GM12892 (cell line): ENCODE measurements around the gene PAX5.
A peak's percentile ranks its signal among the peaks of the same experiment; 100 is the strongest.

Source experiments
- DNase-seq: peaks from one replicate; pipeline ENCODE4 v3.0.0; 2011; ENCODE audit not compliant: insufficient read length
- FAIRE-seq: peaks from 2 replicates; lab custom pipeline; 2011; peaks lifted over from hg19 to GRCh38; lab: Jason Lieb, UNC
- POLR2A ChIP-seq: IDR thresholded peaks from 2 replicates; pipeline ENCODE4 v1.6.1; 2011; ENCODE audit warnings: low read depth, low read length, control low read depth
- POLR2AphosphoS5 ChIP-seq: IDR thresholded peaks from 2 replicates; pipeline ENCODE4 v1.6.1; 2011; ENCODE audit warnings: low read depth, low read length, control low read depth
- TAF1 ChIP-seq: IDR thresholded peaks from 2 replicates; pipeline ENCODE4 v1.6.1; 2011; ENCODE audit warnings: low read depth, mild to moderate bottlenecking, control low read depth, low read length, borderline replicate concordance

PAX5 gene

DNA sequence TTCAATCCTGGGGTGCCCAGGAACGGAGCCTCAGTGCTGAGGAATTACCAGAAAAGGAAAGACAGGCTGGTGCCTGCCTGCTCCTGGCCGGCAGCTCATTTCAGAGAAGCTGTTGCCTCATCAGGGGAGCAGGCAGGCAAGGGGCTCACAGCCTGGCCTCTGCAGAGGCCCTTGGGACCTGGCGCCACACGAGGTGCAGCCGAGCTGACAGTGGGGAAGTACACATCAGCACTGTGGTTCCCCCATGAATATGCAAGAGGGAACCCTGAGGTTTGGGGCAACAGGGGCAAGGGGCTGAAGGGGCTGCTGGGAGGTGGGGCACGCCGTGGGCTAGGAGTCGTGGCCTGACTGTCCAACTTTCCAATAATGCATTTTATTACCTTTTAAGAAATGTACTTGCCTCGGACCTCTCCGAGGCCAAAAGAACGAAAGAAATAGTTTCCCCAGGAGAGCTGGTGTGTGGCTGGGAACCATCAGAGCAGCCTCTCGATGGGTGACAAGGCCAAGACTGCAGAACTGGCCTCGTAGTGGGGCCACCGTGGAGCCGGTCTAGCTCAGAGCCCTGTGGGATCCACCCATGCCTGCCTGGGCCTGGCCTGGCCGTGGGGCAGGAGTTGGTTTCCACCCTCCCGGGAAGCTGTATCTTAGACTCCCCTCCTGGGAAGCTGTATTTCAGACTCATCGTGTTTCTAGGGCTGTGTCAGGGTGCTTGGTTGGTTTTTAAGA is 198.6 kb downstream of the PAX5 start:
- DNase-seq (no peak), FAIRE-seq (peak; percentile 38)
- TF ChIP-seq POLR2AphosphoS5 (no peak), TAF1 (no peak), POLR2A (no peak; the same call in 1 of the 2 replicates)

DNA sequence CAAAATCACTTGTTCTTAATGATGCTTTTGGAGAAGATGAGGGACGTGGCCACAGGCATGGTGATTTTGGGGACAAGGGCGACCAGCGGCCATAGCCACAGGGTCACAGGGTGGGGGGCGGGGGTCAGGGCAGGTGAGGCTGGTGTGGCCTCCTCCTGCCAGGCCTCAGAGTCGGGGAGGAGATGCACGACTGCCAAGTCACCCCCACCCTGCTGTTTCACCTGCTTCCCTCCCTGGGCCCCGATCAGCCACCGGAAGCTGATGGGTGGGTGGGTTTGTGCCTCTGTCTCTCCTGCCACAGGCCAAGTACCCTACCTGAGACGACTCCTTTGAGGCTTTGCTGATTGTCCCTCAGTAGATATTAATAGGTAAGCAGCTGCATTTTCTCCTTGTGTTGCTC is 199.3 kb downstream of the PAX5 start:
- FAIRE-seq, result peak; percentile 58
- TF ChIP-seq POLR2AphosphoS5 (0 out of 2 replicates have a peak, but pooled peaks have one; percentile 43), POLR2A (no peak; the same call in 1 of the 2 replicates)
- DNase-seq, result no peak

DNA sequence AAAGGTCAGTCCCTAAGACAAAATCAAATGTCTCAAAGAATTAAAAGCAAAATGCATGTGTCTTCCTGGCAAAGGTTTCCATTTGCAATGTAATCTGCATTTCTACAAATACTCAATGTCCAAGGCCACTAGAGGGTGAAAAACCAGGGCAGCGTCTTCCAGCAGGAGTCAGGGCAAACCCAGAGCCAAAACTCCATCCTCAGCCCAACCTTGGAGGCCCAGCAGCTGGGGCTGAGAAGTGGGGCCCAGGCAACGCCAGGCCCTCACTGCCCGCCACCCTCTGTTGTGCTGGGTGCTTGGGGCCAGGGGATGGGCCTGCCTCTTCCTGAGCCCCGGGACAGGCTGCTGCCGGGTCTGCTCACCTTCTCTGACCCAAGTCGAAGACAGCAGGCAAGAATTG is 200.1 kb downstream of the PAX5 start:
- FAIRE-seq (no peak), DNase-seq (no peak)
- TF ChIP-seq TAF1, result no peak
- 0 out of 2 replicates have a peak, but pooled peaks have one; percentile 40 for TF ChIP-seq POLR2A

DNA sequence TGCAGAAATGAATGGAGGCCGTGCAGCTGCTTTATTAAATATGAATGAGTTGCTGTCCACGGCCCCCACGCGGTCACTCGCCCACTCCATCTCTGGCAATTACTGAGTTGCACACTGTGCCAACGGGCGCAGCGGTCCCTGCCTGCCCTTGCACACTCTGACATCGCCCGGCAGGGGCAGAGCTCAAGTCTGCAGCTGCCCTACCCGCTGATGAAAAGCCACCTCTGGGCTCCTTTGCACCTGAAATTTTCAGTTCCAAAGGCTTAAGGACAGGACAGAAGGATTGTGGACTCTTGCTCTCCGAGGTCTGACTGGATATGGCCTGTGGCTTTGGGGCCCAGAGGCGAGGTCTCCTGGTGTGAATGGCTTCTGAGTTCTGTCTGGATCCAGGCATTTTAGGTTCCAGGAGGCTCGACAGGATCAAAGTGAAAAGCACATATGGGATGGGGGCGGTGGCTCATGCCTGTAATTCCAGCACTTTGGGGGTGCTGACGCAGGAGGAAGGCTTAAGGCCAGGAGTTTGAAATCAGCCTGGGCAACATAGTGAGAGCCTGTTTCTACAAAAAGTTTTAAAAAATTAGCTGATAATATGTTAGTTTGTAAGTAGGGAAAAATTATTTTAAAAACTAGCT is 201.8 kb downstream of the PAX5 start:
- TF ChIP-seq POLR2A, result no peak
- FAIRE-seq (no peak), DNase-seq (no peak)

DNA sequence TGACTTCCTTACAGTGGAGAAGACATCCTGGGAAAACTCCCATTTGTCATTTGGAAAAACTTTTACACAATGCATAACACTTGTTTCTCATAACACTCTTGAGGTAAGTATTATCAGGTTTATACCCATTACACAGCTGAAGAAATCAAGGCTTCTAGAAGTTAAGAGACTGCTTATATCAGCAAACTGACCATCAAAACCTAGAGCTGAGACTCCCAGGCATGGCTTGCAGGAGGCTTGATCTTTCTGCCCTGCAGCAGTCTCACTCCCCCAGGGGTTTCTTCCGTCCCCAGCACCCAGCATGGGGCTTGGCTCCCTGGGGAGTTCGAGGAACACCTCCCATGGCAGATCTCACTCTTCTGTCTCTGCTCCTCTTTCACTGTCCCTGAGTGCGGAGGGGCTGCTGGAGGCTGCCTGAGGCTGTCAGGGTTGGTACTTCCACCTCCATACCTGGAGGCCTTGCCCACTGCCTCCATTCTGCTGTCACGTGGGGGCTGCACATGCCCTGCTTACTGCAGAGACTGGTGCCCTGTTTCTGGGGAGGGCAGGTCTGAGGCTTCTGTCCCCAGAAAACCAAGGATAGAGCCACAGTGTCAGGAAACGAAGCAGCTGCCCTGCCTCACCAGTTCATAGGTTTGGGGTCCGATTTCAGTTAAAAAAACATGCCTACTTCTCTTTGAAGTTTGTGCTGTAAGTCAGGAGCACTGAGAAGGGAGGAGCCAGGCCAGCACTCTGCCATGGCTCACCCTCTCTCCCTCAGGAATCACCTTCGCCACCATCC is 202.5 kb downstream of the PAX5 start:
- no peak for TF ChIP-seq TAF1
- no peak; the same call in 1 of the 2 replicates for TF ChIP-seq POLR2AphosphoS5
- no peak for TF ChIP-seq POLR2A
- DNase-seq, result no peak
- no peak for FAIRE-seq

DNA sequence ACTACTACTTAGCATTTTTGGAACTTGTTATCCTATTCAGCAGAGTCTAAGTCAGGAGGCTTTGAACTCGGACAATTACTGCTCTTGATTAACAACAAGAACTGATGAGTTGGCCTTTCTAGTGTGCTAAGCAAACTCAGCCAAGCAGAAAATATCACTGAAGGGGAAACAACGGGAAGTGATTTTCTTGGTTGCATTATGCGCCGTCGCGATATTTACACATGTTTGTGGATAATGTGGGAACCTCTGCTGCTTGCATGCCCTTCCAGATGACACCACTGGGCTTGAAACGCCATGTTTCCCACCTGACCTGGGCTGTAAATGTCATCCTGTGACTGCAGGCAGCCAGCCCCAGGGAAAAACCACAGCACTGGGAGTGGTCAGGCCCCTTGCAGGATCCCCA is 205.5 kb downstream of the PAX5 start:
- FAIRE-seq (no peak), DNase-seq (no peak)

DNA sequence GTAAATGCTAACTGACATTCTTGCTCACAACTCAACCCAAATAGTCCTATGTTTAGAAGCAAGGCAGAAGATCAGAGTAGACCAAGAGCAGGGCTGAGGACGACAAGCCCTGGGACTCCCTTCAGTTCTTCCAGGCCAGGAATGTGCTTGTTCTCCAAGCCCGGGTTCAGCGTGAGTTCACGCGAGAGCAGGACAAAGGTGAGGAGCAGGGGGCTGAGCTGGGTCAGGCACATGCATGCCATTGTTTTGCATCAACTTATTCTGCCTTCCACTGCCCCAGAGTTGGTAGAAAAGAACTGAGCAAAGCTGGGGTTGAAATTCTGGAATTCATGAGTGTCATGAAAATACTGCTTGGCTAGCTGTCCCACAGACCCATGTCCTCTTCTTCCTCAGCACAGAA is 206.5 kb downstream of the PAX5 start:
- no peak for DNase-seq
- no peak for FAIRE-seq

More for the DNA sequence above, 205.5 kb downstream of the PAX5 start:
- TF ChIP-seq TAF1 (no peak), POLR2A (no peak)

DNA sequence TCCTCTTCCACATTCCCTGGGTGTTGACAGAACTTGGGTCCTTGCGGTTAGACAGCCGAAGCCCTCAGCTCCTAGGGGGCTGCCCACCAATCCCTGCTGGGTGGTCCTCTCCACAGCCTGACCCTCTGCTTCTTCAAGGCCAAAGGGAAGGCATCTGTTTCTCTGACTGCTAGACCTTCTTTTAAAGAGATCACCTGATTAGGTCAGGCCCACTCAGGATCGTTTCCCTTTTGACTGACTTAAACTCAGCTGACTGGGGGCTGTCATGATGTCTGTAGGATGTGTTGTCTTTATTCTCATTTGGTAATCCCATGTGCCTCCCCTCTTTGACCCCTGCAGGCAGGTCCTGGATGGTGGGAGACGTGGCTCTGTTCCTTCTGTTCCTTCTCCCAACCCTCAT is 207.5 kb downstream of the PAX5 start:
- FAIRE-seq (no peak), DNase-seq (no peak)
- TF ChIP-seq POLR2A, result no peak
- no peak for TF ChIP-seq TAF1
- no peak for TF ChIP-seq POLR2AphosphoS5

More for the DNA sequence above, 206.5 kb downstream of the PAX5 start:
- TF ChIP-seq POLR2A (no peak), POLR2AphosphoS5 (no peak), TAF1 (no peak)

DNA sequence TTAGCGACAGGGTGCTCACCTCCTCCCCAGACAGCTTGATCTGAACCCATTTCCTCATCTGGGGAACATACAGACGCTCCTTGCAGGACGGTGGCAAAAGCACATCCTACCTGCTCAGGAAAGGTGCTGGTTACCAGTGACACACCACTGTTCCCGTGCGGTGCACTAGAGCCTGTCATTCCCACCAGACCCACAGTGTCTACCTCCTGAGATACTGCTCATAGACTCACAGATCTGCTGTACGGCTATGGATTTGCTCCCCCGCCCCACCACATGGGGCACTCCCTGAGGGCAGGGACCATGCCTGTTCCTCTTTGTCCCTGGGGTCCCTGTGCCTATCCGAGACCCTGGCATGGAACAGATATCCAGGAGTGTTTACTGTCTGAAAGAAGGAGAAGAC is 208.9 kb downstream of the PAX5 start:
- no peak for DNase-seq
- no peak for TF ChIP-seq POLR2AphosphoS5
- TF ChIP-seq POLR2A, result no peak
- no peak for TF ChIP-seq TAF1
- FAIRE-seq, result no peak

DNA sequence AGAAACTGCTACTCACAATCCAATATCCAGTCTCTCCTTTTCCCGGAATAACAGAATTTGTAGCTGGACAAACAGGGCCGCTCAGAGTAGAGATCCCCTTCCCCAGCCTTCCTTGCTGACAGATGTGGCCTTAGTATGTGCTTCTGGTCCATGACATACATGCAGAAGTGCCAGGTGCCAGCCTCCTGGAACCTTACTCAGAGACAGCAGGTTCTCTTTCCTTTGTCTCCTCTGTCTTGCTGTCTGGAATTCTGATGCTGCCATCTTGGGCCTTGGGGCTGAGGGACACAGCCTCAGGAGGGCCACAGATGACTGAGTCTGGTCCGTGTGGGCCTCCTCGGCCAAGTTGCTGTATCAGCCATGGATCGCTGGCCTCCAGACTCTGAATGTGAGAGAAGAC is 210.1 kb downstream of the PAX5 start:
- TF ChIP-seq POLR2AphosphoS5 (no peak), POLR2A (no peak)
- no peak for DNase-seq
- no peak for FAIRE-seq

DNA sequence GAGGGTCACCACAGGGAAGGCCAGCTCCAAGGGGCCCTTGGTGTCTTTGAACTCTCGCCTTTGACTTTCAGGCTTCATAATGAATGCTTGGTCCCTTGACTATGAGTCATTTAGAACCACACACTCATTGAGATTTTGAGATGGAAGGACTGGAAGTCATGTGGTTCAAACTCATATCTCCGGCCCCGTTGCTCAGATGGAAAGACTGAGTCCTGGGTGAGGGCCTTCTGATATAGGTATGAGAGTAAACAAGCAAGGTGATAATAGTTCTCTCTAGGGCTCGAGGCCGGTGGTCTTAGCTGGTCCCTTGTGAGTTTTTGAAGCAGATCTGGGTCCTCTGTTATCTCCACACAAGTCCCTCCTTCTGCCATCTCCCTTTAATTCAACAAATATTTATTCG is 210.6 kb downstream of the PAX5 start:
- DNase-seq (no peak), FAIRE-seq (no peak)
- TF ChIP-seq POLR2AphosphoS5 (no peak), TAF1 (no peak)

DNA sequence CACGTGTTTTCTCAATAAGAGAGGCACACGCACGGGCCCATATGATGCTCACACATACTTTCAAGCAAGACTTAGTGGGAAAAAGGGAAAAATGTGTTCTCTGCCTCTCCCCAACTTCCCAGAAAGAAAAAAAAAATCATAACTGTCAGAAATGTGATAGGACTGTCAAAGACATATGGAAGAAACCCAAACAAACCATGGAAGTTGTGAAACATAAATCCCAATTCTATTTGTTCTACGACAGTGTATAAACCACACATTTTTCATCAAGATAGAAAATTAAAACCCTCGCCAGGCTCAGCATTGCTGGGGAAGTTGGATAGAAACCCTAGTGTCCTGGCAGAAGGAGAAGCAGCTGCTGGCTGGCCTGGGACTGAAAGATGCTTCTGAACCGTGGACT is 211.9 kb downstream of the PAX5 start:
- TF ChIP-seq POLR2AphosphoS5 (no peak), POLR2A (no peak), TAF1 (no peak)
- DNase-seq (no peak), FAIRE-seq (no peak)
